ENCODE measurements around the gene PEX26.

DNA sequence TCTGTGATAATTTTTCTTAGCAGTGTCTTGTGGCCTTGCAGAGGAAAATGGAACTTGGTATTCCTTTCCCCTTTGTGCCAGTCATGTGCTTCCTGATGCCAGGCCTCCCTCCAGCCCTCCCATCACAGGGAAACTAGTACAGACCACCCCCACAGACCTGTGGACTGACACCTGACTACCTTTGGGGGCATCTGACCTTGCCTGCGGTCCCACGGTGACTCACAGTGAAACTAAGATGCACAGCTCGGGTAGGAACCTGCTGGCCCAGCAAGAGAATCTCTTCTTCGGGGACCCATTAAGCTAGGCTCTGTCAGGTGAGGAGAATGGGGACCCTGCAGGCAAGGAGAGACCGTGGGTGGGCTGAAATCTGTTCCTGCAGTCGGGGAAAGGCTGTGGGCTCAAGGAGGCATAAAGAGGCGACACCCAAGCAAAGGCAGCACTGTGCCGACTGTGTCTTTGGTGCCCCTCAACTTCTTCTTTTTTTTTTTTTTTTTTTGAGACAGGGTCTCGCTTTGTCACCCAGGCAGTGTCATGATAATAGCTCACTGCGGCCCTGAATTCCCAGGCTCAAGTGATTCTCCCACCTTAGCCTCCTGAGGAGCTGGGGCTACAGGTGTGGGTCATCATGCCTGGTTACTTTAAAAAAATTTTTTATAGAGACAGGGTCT lies 20.8 kb upstream of the PEX26 start:
- TF ChIP-seq, protein P1, sequence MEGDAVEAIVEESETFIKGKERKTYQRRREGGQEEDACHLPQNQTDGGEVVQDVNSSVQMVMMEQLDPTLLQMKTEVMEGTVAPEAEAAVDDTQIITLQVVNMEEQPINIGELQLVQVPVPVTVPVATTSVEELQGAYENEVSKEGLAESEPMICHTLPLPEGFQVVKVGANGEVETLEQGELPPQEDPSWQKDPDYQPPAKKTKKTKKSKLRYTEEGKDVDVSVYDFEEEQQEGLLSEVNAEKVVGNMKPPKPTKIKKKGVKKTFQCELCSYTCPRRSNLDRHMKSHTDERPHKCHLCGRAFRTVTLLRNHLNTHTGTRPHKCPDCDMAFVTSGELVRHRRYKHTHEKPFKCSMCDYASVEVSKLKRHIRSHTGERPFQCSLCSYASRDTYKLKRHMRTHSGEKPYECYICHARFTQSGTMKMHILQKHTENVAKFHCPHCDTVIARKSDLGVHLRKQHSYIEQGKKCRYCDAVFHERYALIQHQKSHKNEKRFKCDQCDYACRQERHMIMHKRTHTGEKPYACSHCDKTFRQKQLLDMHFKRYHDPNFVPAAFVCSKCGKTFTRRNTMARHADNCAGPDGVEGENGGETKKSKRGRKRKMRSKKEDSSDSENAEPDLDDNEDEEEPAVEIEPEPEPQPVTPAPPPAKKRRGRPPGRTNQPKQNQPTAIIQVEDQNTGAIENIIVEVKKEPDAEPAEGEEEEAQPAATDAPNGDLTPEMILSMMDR (IDR thresholded peaks at IDR 0.05): no peak
- TF ChIP-seq EZH2 (IDR thresholded peaks at IDR 0.05; ENCODE audit: borderline replicate concordance, insufficient read depth, low read depth, low read length, poor library complexity, severe bottlenecking): no peak

All from B cell (primary cell).